SK-N-MC (cell line): Measurements from ENCODE around the gene FDX1.

Source experiments
- EZH2 ChIP-seq: fragments of 200-600 bp; sonication (generic); IDR thresholded peaks from one replicate; pipeline ENCODE4 v1.6.1; 2017; ENCODE audit warnings: antibody characterized with exemption
- FOXP2 ChIP-seq: optimal IDR thresholded peaks from 2 replicates; pipeline ENCODE3; 2011; ENCODE audit warnings: mild to moderate bottlenecking, moderate library complexity; ENCODE audit not compliant: insufficient read depth; ENCODE audit errors: extremely low read length, control extremely low read depth
- POLR2AphosphoS5 ChIP-seq: IDR thresholded peaks from 2 replicates; pipeline ENCODE4 v1.6.1; 2012; ENCODE audit warnings: mild to moderate bottlenecking, low read depth, low read length, borderline replicate concordance

DNA sequence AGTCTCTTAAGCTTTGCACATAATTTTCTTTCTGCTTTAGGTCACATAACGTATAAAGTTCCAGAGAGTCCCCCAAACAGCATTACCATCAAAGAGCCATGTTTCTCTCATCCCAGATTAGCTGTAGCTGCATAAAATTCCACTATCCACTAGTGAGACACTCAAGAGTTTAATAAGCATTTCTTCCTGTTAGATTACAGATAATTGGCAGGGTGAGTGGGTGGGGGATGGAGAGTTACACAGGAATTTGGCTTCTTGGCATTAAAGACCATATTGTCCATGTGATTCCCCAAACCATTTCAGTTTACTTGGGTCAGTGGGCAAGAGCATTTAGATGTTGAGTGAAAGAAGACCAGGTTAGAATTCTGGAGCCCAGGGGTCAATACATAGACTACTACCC, 82.3 kb downstream of the FDX1 start:
- TF ChIP-seq POLR2AphosphoS5: no peak
- no peak for TF ChIP-seq EZH2
- TF ChIP-seq FOXP2: no peak
